HCT116 (cell line): ENCODE measurements around the gene MRM1.

Source experiments
- CEBPB ChIP-seq: IDR thresholded peaks from 2 replicates; pipeline ENCODE4 v1.6.1; 2012; ENCODE audit warnings: low read depth
- SIN3A ChIP-seq: IDR thresholded peaks from 2 replicates; pipeline ENCODE4 v1.6.1; 2012; ENCODE audit warnings: low read depth

DNA sequence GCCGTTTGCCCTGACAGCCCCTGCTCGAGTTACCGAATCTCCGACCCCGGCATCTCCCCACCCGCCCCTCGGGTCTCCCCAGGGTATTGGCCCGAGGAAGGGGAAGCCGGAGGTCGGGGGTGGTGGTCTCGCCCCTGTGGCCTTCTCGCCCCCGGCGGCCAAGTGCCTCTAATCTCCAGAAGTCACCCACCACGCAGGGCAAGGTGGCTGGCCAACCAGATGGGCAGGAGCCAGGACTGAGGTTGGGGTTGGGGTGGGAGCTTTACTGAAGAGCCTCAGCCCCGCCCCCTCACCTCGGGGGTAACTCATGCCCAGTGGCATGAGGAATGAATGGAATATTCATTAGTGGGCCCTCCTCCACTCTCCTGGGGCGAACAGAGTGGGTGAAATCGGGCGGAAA lies 9.1 kb upstream of the MRM1 start:
- no peak for TF ChIP-seq CEBPB
- no peak for TF ChIP-seq SIN3A
